Measurements from ENCODE around the gene CRNKL1. TPM values are rescaled to one million over a fixed set of nuclear protein-coding genes. Genes with fewer than 3 reads are reported as not detected.

Gene CRNKL1
- total and polyA plus RNA-seq, 4 donors, result 7.3 to 21.0 (median 15.6) TPM

DNA sequence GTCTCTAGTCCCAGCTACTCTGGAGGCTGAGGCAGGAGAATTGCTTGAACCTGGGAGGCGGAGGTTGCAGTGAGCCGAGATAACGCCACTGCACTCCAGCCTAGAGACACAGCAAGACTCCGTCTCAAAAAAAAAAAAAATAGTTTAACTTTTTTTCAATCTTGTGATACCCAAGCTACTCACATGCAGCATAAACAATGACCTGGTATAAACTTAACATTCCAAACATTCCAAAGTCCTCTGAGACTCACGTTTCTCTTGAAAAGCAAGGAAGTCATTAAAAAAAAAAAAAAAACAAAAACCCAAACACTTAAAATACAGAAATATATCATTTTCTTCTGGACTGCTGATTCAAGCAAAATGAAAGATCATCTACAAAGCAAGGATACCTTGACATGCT, 14.3 kb downstream of the CRNKL1 start:
- no peak for DNase-seq

DNA sequence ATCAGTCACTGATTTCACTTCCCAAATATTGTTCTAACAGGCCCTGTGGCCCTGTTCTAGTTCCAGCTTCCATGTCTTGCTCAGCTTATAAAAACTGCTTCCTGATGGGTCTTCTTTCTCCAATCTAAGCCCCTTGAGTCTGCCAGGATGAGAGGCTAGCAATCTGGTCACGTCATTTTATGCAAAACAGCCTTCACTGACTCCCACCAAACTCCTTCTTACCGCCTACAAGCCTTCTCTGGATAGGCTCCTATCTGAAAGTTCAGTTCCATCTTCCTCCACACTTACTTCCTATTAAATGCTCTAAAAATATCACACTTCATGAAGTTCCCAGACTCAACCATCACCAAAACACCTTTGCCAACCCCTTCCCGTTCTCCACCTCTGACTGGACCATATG, 15.5 kb downstream of the CRNKL1 start:
- ATAC-seq (ENCODE audit: low FRiP score) (no peak), DNase-seq (no peak)
- Histone ChIP-seq H3K4me3 (ENCODE audit: low read length in 2 of 2) (no peak overlapping the region), H3K9me3 (ENCODE audit: control insufficient read depth, low read length) (no peaks in the 10 kb centered on the region), H3K36me3 (ENCODE audit: control insufficient read depth in 1 of 2, insufficient read depth in 2 of 2, low read length in 1 of 2) (peaks cover 9 to 15% of the 10 kb centered on the region in 2 donors), H3K4me1 (ENCODE audit: control insufficient read depth in 1 of 2, insufficient read depth in 2 of 2, low read length in 2 of 2) (no peaks in the 10 kb centered on the region), H3K27ac (ENCODE audit: low read depth in 1 of 2, low read length in 2 of 2) (no peak overlapping the region), H3K27me3 (ENCODE audit: control insufficient read depth in 1 of 2, insufficient read depth in 2 of 2, low read length in 1 of 2) (no peaks in the 10 kb centered on the region)
- WGBS, 2 donors, result 84 to 85% methylated on average over 3 of the region's 3 CpGs
- intact Hi-C loops (cut with DNase I), result no loop called here

More for the DNA sequence above, 14.3 kb downstream of the CRNKL1 start:
- no peaks in the 10 kb centered on the region for H3K27me3 ChIP-seq (ENCODE audit: control insufficient read depth in 1 of 2, insufficient read depth in 2 of 2, low read length in 1 of 2)
- H3K4me1 ChIP-seq (ENCODE audit: control insufficient read depth in 1 of 2, insufficient read depth in 2 of 2, low read length in 2 of 2), result no peaks in the 10 kb centered on the region
- WGBS, 2 donors, result 49 to 53% methylated on average over 5 of the region's 5 CpGs
- intact Hi-C loops (cut with DNase I), result no loop called here
- H3K27ac ChIP-seq (ENCODE audit: low read depth in 1 of 2, low read length in 2 of 2), result no peak overlapping the region
- ATAC-seq (ENCODE audit: low FRiP score), result no peak
- no peak overlapping the region for H3K4me3 ChIP-seq (ENCODE audit: low read length in 2 of 2)
- H3K36me3 ChIP-seq (ENCODE audit: control insufficient read depth in 1 of 2, insufficient read depth in 2 of 2, low read length in 1 of 2), result peaks cover 15 to 17% of the 10 kb centered on the region in 2 donors
- no peaks in the 10 kb centered on the region for H3K9me3 ChIP-seq (ENCODE audit: control insufficient read depth, low read length)

DNA sequence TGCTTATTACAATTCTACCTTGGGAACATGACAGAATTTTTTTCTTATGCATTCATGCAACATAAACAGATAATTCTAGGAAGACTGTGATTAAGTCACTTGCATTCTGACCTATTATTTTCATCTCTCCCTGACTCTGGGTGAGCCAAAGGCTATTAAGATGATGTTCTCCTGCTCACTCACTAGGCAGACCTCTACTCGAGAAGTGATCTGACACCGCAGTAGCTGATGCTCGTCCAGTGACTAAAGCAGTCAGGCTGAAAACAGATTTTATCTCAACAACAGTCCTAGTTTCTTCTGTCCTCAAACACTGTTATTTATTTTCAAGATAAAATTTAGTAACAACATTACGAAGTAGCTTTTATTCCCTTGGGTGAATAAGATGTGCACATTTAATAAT, 17.8 kb downstream of the CRNKL1 start:
- no peak overlapping the region for H3K27ac ChIP-seq (ENCODE audit: low read depth in 1 of 2, low read length in 2 of 2)
- intact Hi-C loops (cut with DNase I), result no loop called here
- WGBS, 2 donors, result 71% methylated on average over 4 of the region's 4 CpGs
- no peak for ATAC-seq (ENCODE audit: low FRiP score)
- no peaks in the 10 kb centered on the region for H3K27me3 ChIP-seq (ENCODE audit: control insufficient read depth in 1 of 2, insufficient read depth in 2 of 2, low read length in 1 of 2)
- H3K9me3 ChIP-seq (ENCODE audit: control insufficient read depth, low read length), result no peaks in the 10 kb centered on the region
- H3K4me3 ChIP-seq (ENCODE audit: low read length in 2 of 2), result no peak overlapping the region
- no peak for DNase-seq
- no peaks in the 10 kb centered on the region for H3K4me1 ChIP-seq (ENCODE audit: control insufficient read depth in 1 of 2, insufficient read depth in 2 of 2, low read length in 2 of 2)
- H3K36me3 ChIP-seq (ENCODE audit: control insufficient read depth in 1 of 2, insufficient read depth in 2 of 2, low read length in 1 of 2), result peaks cover 9 to 14% of the 10 kb centered on the region in 2 donors

DNA sequence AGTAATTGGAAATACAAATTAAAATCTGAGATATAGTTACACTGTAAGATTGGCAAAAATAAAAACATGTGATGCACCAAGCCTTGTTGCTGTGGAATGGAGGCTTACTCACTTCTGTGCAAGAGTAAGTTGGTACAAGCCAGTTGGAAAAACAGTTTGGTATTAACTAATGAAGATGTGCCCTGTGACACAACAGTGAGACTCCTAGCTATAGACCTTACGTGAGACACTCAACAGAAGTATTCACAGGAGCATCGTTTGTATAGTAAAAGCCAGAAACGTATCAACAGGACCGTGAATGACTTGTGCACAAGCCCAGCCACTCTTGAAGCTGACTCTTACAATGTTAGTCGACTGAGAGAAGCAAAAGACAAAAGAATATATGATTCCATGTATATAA, 20.5 kb downstream of the CRNKL1 start:
- 86 to 88% methylated on average over 5 of the region's 5 CpGs for WGBS, 2 donors
- Histone ChIP-seq H3K4me3 (ENCODE audit: low read length in 2 of 2) (no peak overlapping the region), H3K4me1 (ENCODE audit: control insufficient read depth in 1 of 2, insufficient read depth in 2 of 2, low read length in 2 of 2) (no peaks in the 10 kb centered on the region), H3K36me3 (ENCODE audit: control insufficient read depth in 1 of 2, insufficient read depth in 2 of 2, low read length in 1 of 2) (peaks cover 4 to 5% of the 10 kb centered on the region in 2 donors), H3K9me3 (ENCODE audit: control insufficient read depth, low read length) (no peaks in the 10 kb centered on the region), H3K27me3 (ENCODE audit: control insufficient read depth in 1 of 2, insufficient read depth in 2 of 2, low read length in 1 of 2) (no peaks in the 10 kb centered on the region), H3K27ac (ENCODE audit: low read depth in 1 of 2, low read length in 2 of 2) (no peak overlapping the region)
- ATAC-seq (ENCODE audit: low FRiP score) (no peak), DNase-seq (no peak)
- intact Hi-C loops (cut with DNase I), result no loop called here

DNA sequence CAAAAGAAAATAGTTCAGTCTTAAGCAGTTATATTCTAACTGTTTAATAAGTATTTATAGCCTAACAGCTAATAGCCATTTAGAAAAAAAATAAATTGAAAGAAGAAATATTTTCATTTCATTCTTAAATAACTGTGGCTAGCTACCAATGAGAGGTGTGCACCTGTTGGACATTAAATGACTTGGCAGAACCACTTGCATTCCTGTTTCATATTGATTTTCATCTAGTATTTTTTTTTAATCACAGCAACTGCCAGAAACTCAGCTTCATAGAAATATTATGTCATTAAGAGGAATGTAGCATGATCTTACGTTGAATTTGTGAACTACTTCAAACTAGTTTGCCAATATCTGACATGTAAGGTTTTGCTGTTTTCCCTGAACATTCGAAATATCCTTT, 25.0 kb downstream of the CRNKL1 start:
- Histone ChIP-seq H3K27me3 (ENCODE audit: control insufficient read depth in 1 of 2, insufficient read depth in 2 of 2, low read length in 1 of 2) (no peaks in the 10 kb centered on the region), H3K4me1 (ENCODE audit: control insufficient read depth in 1 of 2, insufficient read depth in 2 of 2, low read length in 2 of 2) (no peaks in the 10 kb centered on the region), H3K4me3 (ENCODE audit: low read length in 2 of 2) (no peak overlapping the region), H3K36me3 (ENCODE audit: control insufficient read depth in 1 of 2, insufficient read depth in 2 of 2, low read length in 1 of 2) (peaks cover 0 to 6% of the 10 kb centered on the region in 2 donors), H3K27ac (ENCODE audit: low read depth in 1 of 2, low read length in 2 of 2) (no peak overlapping the region), H3K9me3 (ENCODE audit: control insufficient read depth, low read length) (no peaks in the 10 kb centered on the region)
- ATAC-seq (ENCODE audit: low FRiP score) (no peak), DNase-seq (no peak)
- intact Hi-C loops (cut with DNase I), result no loop called here
- WGBS, 2 donors, result 28 to 41% methylated on average over 2 of the region's 2 CpGs

DNA sequence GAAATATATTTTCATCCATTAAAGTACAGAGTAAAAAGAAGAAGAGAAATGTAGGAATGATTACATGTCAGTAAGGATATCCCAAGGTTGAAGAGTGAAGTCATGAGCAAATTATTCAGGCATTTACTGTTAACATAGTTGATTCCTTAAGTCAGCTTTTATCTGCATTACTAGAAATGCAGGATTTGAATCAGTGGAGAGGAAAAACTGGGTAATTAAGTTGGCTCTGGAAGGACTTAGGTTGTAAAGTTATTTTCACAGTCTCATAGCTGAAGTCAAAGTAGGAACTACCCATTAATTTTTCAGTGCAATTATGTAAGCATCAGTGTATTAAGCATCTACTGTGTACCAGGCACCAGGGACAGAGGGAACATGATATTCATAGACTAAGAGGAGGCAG, 27.3 kb downstream of the CRNKL1 start:
- Histone ChIP-seq H3K4me3 (ENCODE audit: low read length in 2 of 2) (no peak overlapping the region), H3K36me3 (ENCODE audit: control insufficient read depth in 1 of 2, insufficient read depth in 2 of 2, low read length in 1 of 2) (peaks cover 0 to 3% of the 10 kb centered on the region in 2 donors), H3K9me3 (ENCODE audit: control insufficient read depth, low read length) (no peaks in the 10 kb centered on the region), H3K4me1 (ENCODE audit: control insufficient read depth in 1 of 2, insufficient read depth in 2 of 2, low read length in 2 of 2) (no peaks in the 10 kb centered on the region), H3K27me3 (ENCODE audit: control insufficient read depth in 1 of 2, insufficient read depth in 2 of 2, low read length in 1 of 2) (no peaks in the 10 kb centered on the region), H3K27ac (ENCODE audit: low read depth in 1 of 2, low read length in 2 of 2) (no peak overlapping the region)
- DNase-seq (no peak), ATAC-seq (ENCODE audit: low FRiP score) (no peak)
- intact Hi-C loops (cut with DNase I), result no loop called here

DNA sequence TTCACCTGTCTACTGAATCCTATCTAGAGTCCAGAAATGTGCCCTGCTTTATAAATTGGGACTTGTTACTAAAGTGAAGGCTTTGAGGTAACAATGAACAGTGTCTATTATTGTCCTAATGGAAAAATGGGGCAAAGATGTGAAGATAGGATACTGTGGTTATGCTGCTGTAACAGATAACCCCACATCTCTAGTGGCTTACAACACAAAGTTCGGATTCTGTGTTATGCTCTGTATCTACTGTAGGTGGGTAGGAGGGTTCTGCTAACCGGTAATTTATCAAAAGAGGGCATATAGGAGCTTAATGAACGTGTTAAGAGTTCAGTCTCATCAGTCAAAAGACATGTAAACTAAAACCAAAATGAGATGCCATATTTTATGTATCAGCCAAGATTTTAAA, 28.9 kb downstream of the CRNKL1 start:
- Histone ChIP-seq H3K9me3 (ENCODE audit: control insufficient read depth, low read length) (no peaks in the 10 kb centered on the region), H3K27ac (ENCODE audit: low read depth in 1 of 2, low read length in 2 of 2) (no peak overlapping the region), H3K4me1 (ENCODE audit: control insufficient read depth in 1 of 2, insufficient read depth in 2 of 2, low read length in 2 of 2) (no peaks in the 10 kb centered on the region), H3K27me3 (ENCODE audit: control insufficient read depth in 1 of 2, insufficient read depth in 2 of 2, low read length in 1 of 2) (no peaks in the 10 kb centered on the region), H3K4me3 (ENCODE audit: low read length in 2 of 2) (no peak overlapping the region), H3K36me3 (ENCODE audit: control insufficient read depth in 1 of 2, insufficient read depth in 2 of 2, low read length in 1 of 2) (peaks cover 0 to 3% of the 10 kb centered on the region in 2 donors)
- no peak for DNase-seq
- WGBS, 2 donors, result 91 to 95% methylated on average over 3 of the region's 3 CpGs
- no peak for ATAC-seq (ENCODE audit: low FRiP score)
- intact Hi-C loops (cut with DNase I), result no loop called here

DNA sequence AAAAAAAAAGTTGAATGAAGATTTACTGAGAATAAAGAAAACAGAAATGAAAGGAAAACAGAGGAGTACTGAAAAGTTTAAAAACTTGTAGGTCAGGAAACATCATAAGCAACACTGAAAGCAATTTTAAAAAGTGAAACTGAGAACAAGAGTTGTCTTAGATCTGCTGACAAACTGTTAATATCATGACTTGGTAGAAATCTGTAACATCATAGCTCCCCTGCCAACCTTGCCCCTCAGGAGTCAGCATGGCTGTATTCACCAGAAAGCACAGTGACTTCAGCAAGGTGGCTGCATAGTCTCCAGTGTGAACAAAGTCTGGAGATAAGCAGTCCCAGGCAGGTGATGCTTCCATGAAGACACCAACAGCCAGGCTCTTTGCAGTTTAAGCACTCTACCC, 29.8 kb downstream of the CRNKL1 start:
- peaks cover 0 to 3% of the 10 kb centered on the region in 2 donors for H3K36me3 ChIP-seq (ENCODE audit: control insufficient read depth in 1 of 2, insufficient read depth in 2 of 2, low read length in 1 of 2)

DNA sequence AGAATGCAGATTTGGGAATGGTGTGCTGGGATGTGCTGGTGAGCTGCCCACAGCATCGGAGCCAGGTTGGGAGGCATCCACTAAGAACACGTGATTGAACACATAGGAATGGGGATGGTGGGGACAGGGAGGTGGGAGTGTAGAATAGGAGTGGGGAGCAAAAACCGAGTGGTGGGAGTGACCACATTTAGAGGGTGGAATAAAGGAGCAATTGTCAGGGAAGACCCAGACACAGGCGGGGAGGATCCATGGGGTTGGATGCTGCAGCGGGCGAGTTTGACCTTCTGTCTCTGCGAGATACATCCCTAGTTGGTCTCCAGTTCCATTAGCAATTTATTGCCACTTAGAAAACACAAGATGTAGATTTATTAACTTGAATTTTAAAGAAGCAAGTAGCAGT, 30.4 kb downstream of the CRNKL1 start:
- Histone ChIP-seq H3K4me3 (ENCODE audit: low read length in 2 of 2) (no peak overlapping the region), H3K27me3 (ENCODE audit: control insufficient read depth in 1 of 2, insufficient read depth in 2 of 2, low read length in 1 of 2) (no peaks in the 10 kb centered on the region), H3K36me3 (ENCODE audit: control insufficient read depth in 1 of 2, insufficient read depth in 2 of 2, low read length in 1 of 2) (peaks cover 0 to 3% of the 10 kb centered on the region in 2 donors), H3K4me1 (ENCODE audit: control insufficient read depth in 1 of 2, insufficient read depth in 2 of 2, low read length in 2 of 2) (no peaks in the 10 kb centered on the region), H3K9me3 (ENCODE audit: control insufficient read depth, low read length) (no peaks in the 10 kb centered on the region), H3K27ac (ENCODE audit: low read depth in 1 of 2, low read length in 2 of 2) (no peak overlapping the region)
- ATAC-seq (ENCODE audit: low FRiP score), result no peak
- no peak for DNase-seq
- intact Hi-C loops (cut with DNase I), result no loop called here
- 76 to 79% methylated on average over 7 of the region's 7 CpGs for WGBS, 2 donors

More for the DNA sequence above, 29.8 kb downstream of the CRNKL1 start:
- Histone ChIP-seq H3K27me3 (ENCODE audit: control insufficient read depth in 1 of 2, insufficient read depth in 2 of 2, low read length in 1 of 2) (no peaks in the 10 kb centered on the region), H3K27ac (ENCODE audit: low read depth in 1 of 2, low read length in 2 of 2) (no peak overlapping the region), H3K9me3 (ENCODE audit: control insufficient read depth, low read length) (no peaks in the 10 kb centered on the region), H3K4me1 (ENCODE audit: control insufficient read depth in 1 of 2, insufficient read depth in 2 of 2, low read length in 2 of 2) (no peaks in the 10 kb centered on the region), H3K4me3 (ENCODE audit: low read length in 2 of 2) (no peak overlapping the region)
- intact Hi-C loops (cut with DNase I), result no loop called here
- ATAC-seq (ENCODE audit: low FRiP score), result no peak
- no peak for DNase-seq
